CD4-positive, CD25-positive, alpha-beta regulatory T cell (primary cell): ENCODE measurements around the gene CEP95. TPM values are rescaled to one million over a fixed set of nuclear protein-coding genes. Genes with fewer than 3 reads are reported as not detected.
"Not testable (repeated sequence)": the region's sequence is repeated elsewhere in the genome, so short reads cannot be mapped to it uniquely, and the experiment has no call there.

Source experiments
- ATAC-seq, 2 donors: fragments of 150-1000 bp; cut with Tn5 transposase; one replicate each; pipeline ENCODE4 v1.10.0; 2021; ENCODE audit warnings: low read depth in 2 of 2, moderate number of reproducible peaks in 2 of 2, moderate library complexity in 1 of 2
- DNase-seq, 3 donors: peaks; one replicate each; pipeline versions ENCODE4 v3.0.0 to v3.0.0-alpha.2; 2012 to 2022; ENCODE audit warnings: mixed read lengths in 1 of 3
- H3K27ac ChIP-seq: one replicate; pipeline ENCODE4 v1.7.0; 2013; ENCODE audit warnings: mild to moderate bottlenecking, low read length; ENCODE audit not compliant: insufficient read depth, poor library complexity, severe bottlenecking
- H3K27me3 ChIP-seq: one replicate; pipeline ENCODE4 v1.7.0; 2013; ENCODE audit warnings: low read length; ENCODE audit not compliant: control insufficient read depth, insufficient read depth
- H3K36me3 ChIP-seq: one replicate; pipeline ENCODE4 v1.7.0; 2013; ENCODE audit warnings: mild to moderate bottlenecking, low read length, moderate library complexity; ENCODE audit not compliant: control insufficient read depth, insufficient read depth
- H3K4me1 ChIP-seq: 2 replicates; pipeline ENCODE4 v1.7.0; 2013; ENCODE audit warnings: mild to moderate bottlenecking, low read length; ENCODE audit not compliant: insufficient read depth, control insufficient read depth, poor library complexity, severe bottlenecking
- H3K4me3 ChIP-seq: one replicate; pipeline ENCODE4 v1.7.0; 2013; ENCODE audit warnings: low read depth, mild to moderate bottlenecking, low read length, moderate library complexity
- H3K9me3 ChIP-seq, 2 experiments: 1 replicate in 1 of 2; 2 replicates in 1 of 2; pipeline ENCODE4 v1.7.0; 2013; ENCODE audit warnings: low read length in 2 of 2, mild to moderate bottlenecking in 1 of 2, moderate library complexity in 1 of 2; ENCODE audit not compliant: control insufficient read depth in 2 of 2
- H3K27ac Mint-ChIP-seq, 3 donors: one replicate each; pipeline ENCODE4 v1.8.0; 2020 to 2022; ENCODE audit warnings: mild to moderate bottlenecking in 3 of 3, mixed read lengths in 3 of 3, moderate library complexity in 2 of 3
- H3K27me3 Mint-ChIP-seq: one replicate; pipeline ENCODE4 v1.8.0; 2022; ENCODE audit warnings: mild to moderate bottlenecking, mixed read lengths
- H3K36me3 Mint-ChIP-seq: one replicate; pipeline ENCODE4 v1.8.0; 2020; ENCODE audit warnings: mixed read lengths
- H3K4me1 Mint-ChIP-seq, 4 donors: one replicate each; pipeline ENCODE4 v1.8.0; 2020 to 2022; ENCODE audit warnings: mixed read lengths in 4 of 4, mild to moderate bottlenecking in 1 of 4
- H3K4me3 Mint-ChIP-seq, 4 donors: one replicate each; pipeline ENCODE4 v1.8.0; 2020 to 2022; ENCODE audit warnings: mild to moderate bottlenecking in 4 of 4, mixed read lengths in 4 of 4, moderate library complexity in 3 of 4
- H3K9me3 Mint-ChIP-seq, 7 donors: one replicate each; pipeline ENCODE4 v1.8.0; 2020 to 2022; ENCODE audit warnings: mixed read lengths in 7 of 7, mild to moderate bottlenecking in 3 of 7, moderate library complexity in 2 of 7
- polyA plus RNA-seq, 4 donors: library from polyadenylated mRNA; unstranded; fragments of 300-500 nt; fragmentation: Illumina TruSeq; gene quantifications; one replicate each; pipeline ENCODE4 v1.2.3, GENCODE V29; 2021
- total RNA-seq: library from RNA; stranded (reverse); gene quantifications from one replicate; pipeline ENCODE4 v1.2.3, GENCODE V29; 2022

The CEP95 gene
- total RNA-seq (173 TPM), polyA plus RNA-seq (10 to 100 TPM in 3 of 4 donors, 1 to 10 TPM in 1; 9.2 to 11.6 (median 10.8) TPM)

DNA sequence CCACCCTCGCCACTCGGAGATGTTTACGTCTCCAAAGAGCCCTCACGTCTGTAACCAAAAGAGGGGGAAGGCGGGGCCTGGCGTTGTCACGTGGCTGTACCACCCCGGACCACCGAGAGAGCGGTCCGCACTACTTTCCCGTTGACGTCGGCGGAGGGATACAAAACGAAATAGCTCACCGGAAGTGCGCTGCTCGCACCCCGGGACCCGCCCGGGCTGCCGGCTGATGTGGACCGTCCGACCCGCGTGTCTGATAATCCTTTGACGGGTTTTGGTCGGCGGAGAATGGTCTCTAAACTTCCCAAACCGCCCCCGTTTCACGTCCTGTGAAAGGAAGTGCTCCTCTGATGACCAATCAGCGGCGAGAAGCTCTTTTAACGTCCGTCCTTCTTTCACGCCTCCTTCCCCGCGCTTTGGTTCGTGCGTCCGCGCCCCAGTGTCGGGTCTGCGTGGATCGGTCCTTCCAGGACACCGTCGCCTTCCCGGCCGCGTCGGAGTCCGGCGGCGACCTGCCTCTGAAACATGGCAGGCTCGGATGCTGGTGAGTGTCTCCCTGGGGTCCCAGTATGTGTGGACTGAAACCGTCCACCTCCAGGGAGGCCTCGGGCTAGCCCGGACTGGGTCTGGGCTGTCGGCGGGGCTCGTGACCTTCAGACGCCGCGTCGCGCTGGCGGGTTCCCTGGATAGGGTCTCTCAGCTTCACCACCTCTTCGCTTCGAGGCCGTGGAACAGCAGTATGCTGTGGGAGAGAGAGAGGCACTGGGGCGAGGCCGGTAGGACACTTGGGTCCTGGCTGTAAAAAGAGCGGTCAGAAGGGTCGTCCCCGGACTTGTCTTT is at the start of gene CEP95:
TSS of gene CEP95 (plus strand) at position 402 of the 837 bp plus-strand sequence. CDS start at position 523, 121 bp downstream.
- Mint-ChIP-seq H3K27ac (peak within 1 kb of the TSS; percentile 100), H3K36me3 (peaks cover 67% of the 10 kb centered on the region), H3K9me3 (peaks cover 0 to 5% (median 0%) of the 10 kb centered on the region in 7 donors), H3K4me3 (peak within 1 kb of the TSS; percentile 88 to 100 (median 99)), H3K27me3 (peaks cover 19% of the 10 kb centered on the region), H3K4me1 (peaks cover 5 to 68% (median 49%) of the 10 kb centered on the region in 4 donors)
- Histone ChIP-seq H3K4me1 (peaks cover 47% of the 10 kb centered on the region), H3K27me3 (no peaks in the 10 kb centered on the region), H3K36me3 (peaks cover 54% of the 10 kb centered on the region), H3K27ac (peak within 1 kb of the TSS; percentile 99), H3K9me3 (no peaks in the 10 kb centered on the region), H3K4me3 (peak within 1 kb of the TSS; percentile 100)
- peak; percentile 64 to 66 for ATAC-seq
- peak; percentile 92 to 98 (median 96) for DNase-seq

DNA sequence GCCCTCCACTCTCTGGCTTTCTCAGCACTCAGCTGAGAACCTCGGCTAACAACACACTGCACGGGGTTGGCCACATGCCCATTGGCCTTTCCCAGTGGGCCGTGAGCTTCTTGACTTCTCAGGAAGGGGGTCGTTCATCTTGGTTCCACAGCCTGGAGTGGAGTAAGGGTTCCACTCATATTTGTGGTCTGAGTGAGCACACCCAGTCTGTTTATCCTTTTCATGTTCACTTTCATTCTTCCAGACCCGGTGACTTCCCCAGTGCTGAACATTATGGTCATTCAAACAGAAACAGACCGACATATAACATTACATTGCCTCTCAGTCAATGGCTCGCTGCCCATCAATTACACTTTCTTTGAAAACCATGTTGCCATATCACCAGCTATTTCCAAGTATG is 49.6 kb upstream of the CEP95 start:
- Mint-ChIP-seq H3K4me1 (peaks cover 6 to 30% (median 10%) of the 10 kb centered on the region in 4 donors), H3K27ac (no peak overlapping the region), H3K27me3 (peaks cover 9% of the 10 kb centered on the region), H3K9me3 (peaks cover 0 to 2% (median 0%) of the 10 kb centered on the region in 7 donors), H3K4me3 (peak overlapping the region in 1 of 4 donors; percentile 3), H3K36me3 (peaks cover 5% of the 10 kb centered on the region)
- Histone ChIP-seq H3K4me3 (no peak overlapping the region), H3K4me1 (peaks cover 9% of the 10 kb centered on the region), H3K36me3 (no peaks in the 10 kb centered on the region), H3K27ac (no peak overlapping the region), H3K27me3 (no peaks in the 10 kb centered on the region), H3K9me3 (no peaks in the 10 kb centered on the region)
- ATAC-seq, result no peak
- DNase-seq, result no peak

DNA sequence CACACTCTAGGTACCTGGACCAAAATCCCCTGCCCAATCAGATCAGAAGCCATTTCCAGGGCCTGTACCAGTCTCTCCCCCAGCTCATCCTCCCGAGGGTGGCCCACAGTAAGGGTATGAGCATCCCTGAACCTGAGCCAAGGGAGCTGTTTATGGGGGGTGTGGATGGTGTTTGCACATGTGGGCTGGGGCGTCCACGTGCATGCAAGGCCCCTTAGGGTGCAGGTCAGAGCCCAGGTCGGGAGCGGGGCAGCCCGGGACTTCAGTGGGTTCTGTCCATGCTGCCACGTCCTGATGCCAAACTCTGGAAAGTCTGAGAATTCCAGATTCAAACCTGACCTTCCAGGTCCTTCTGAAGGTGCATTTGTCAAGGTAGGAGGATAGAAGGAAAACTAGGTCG is 48.0 kb upstream of the CEP95 start:
- H3K27ac ChIP-seq, result no peak overlapping the region
- H3K4me3 ChIP-seq, result no peak overlapping the region
- no peak overlapping the region for H3K4me3 Mint-ChIP-seq
- H3K4me1 ChIP-seq, result peaks cover 9% of the 10 kb centered on the region
- peaks cover 6 to 30% (median 10%) of the 10 kb centered on the region in 4 donors for H3K4me1 Mint-ChIP-seq
- H3K27me3 Mint-ChIP-seq, result peaks cover 8% of the 10 kb centered on the region
- ATAC-seq, result no peak
- no peaks in the 10 kb centered on the region for H3K36me3 ChIP-seq
- H3K27me3 ChIP-seq, result no peaks in the 10 kb centered on the region
- no peak for DNase-seq
- no peak overlapping the region for H3K27ac Mint-ChIP-seq
- H3K36me3 Mint-ChIP-seq, result peaks cover 5% of the 10 kb centered on the region
- H3K9me3 ChIP-seq, result no peaks in the 10 kb centered on the region
- peaks cover 0 to 2% (median 0%) of the 10 kb centered on the region in 7 donors for H3K9me3 Mint-ChIP-seq

DNA sequence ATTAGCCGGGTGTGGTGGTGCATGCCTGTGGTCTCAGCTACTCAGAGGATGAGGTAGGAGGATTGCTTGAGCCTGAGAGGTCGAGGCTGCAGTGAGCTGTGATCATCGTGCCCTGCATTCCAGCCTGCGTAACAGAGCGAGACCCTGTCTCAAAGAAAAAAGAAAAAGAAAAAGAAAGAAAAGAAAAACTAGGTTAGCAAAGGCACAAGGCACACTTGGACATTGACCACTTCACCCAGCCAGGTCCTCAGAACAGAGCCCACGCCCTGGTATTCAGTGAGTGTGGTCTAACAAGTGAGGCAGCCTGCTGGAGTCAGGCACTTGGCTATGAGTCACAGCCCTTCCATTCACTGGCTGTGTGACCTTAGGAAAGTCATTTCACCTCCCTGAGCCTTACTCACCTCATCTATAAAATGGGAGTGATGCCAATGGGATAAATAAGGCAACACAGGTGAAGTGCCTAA is 47.5 kb upstream of the CEP95 start:
- no peak overlapping the region for H3K4me3 ChIP-seq
- Mint-ChIP-seq H3K27me3 (peaks cover 8% of the 10 kb centered on the region), H3K36me3 (peaks cover 5% of the 10 kb centered on the region), H3K4me1 (peaks cover 6 to 30% (median 10%) of the 10 kb centered on the region in 4 donors), H3K9me3 (peaks cover 0 to 2% (median 0%) of the 10 kb centered on the region in 7 donors), H3K27ac (no peak overlapping the region), H3K4me3 (no peak overlapping the region)
- no peak overlapping the region for H3K27ac ChIP-seq
- H3K4me1 ChIP-seq, result peaks cover 9% of the 10 kb centered on the region
- no peaks in the 10 kb centered on the region for H3K27me3 ChIP-seq
- H3K36me3 ChIP-seq, result no peaks in the 10 kb centered on the region
- no peaks in the 10 kb centered on the region for H3K9me3 ChIP-seq
- ATAC-seq (no peak), DNase-seq (no peak)

DNA sequence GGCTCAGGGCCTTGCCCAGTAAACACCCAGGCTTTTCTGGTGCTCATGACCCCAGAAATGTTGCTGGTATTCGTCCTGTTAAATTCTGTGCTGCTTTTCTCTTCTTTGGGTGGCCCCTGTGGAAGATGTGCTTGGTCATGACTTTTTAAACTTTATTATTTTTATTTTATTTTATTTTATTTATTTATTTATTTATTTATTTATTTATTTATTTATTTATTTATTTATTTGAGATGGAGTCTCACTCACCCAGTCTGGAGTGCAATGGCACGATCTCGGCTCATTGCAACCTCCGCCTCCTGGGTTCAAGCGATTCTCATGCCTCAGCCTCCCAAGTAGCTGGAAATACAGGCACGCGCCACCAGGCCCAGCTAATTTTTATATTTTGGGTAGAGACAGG is 47.0 kb upstream of the CEP95 start:
- peaks cover 6 to 30% (median 10%) of the 10 kb centered on the region in 4 donors for H3K4me1 Mint-ChIP-seq

DNA sequence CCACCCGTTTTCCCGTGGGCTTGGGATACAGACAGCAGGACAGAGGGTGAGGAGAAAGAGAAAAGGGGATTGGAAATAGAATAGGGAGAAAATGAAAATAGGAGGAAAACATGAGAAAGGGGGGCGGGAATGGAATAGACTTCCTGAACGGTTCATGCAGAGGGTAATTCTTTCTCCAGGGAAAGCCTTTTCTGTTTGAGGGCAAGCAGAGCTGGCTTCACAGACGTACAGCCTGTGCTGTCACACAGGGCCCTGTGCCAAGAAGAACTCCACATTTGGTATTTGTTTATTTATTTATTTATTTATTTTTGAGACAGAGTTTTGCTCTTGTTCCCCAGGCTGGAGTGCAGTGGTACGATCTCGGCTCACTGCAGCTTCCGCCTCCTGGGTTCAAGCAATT is 45.8 kb upstream of the CEP95 start:
- ATAC-seq, result no peak
- no peaks in the 10 kb centered on the region for H3K36me3 ChIP-seq
- H3K4me3 Mint-ChIP-seq, result no peak overlapping the region
- H3K9me3 ChIP-seq, result no peaks in the 10 kb centered on the region
- no peak overlapping the region for H3K27ac Mint-ChIP-seq
- DNase-seq, result no peak
- H3K4me1 ChIP-seq, result peaks cover 8% of the 10 kb centered on the region
- H3K4me1 Mint-ChIP-seq, result peaks cover 6 to 23% (median 10%) of the 10 kb centered on the region in 4 donors
- H3K27me3 Mint-ChIP-seq, result peaks cover 13% of the 10 kb centered on the region
- H3K36me3 Mint-ChIP-seq, result peaks cover 5% of the 10 kb centered on the region
- H3K4me3 ChIP-seq, result no peak overlapping the region
- no peaks in the 10 kb centered on the region for H3K27me3 ChIP-seq
- H3K9me3 Mint-ChIP-seq, result peaks cover 0 to 2% (median 0%) of the 10 kb centered on the region in 7 donors
- H3K27ac ChIP-seq, result no peak overlapping the region

More for the DNA sequence above, 47.0 kb upstream of the CEP95 start:
- not testable (repeated sequence) for H3K27me3 Mint-ChIP-seq, H3K36me3 ChIP-seq, H3K27me3 ChIP-seq, H3K9me3 ChIP-seq, H3K4me3 Mint-ChIP-seq, H3K9me3 Mint-ChIP-seq, H3K27ac Mint-ChIP-seq, H3K4me1 ChIP-seq, H3K36me3 Mint-ChIP-seq, H3K27ac ChIP-seq, DNase-seq, ATAC-seq, H3K4me3 ChIP-seq

- H3K4me3 Mint-ChIP-seq, result no peak overlapping the region
- no peaks in the 10 kb centered on the region for H3K9me3 ChIP-seq
- ATAC-seq, result no peak
- no peaks in the 10 kb centered on the region for H3K36me3 ChIP-seq
- H3K27me3 Mint-ChIP-seq, result peaks cover 17% of the 10 kb centered on the region
- no peak overlapping the region for H3K27ac Mint-ChIP-seq
- H3K9me3 Mint-ChIP-seq, result peaks cover 0 to 2% (median 0%) of the 10 kb centered on the region in 7 donors
- H3K4me1 Mint-ChIP-seq, result peaks cover 0 to 15% (median 5%) of the 10 kb centered on the region in 4 donors
- no peak for DNase-seq
- H3K4me3 ChIP-seq, result no peak overlapping the region
- peaks cover under 1% of the 10 kb centered on the region for H3K4me1 ChIP-seq
- H3K27me3 ChIP-seq, result peaks cover 4% of the 10 kb centered on the region
- no peaks in the 10 kb centered on the region for H3K36me3 Mint-ChIP-seq
- no peak overlapping the region for H3K27ac ChIP-seq
Measured at GRCh38 chr17:64461788-64462187, 45.0 kb upstream of the CEP95 start.
